Esophagus muscularis mucosa (tissue), 4 donors: ENCODE data around the gene BAK1.

Experiments
- CTCF ChIP-seq, 3 experiments: fragments of 200-600 bp in 2 of 3; fragments of 450-650 bp in 1 of 3; sonication (generic) in 2 of 3; IDR thresholded peaks; one replicate each; pipeline ENCODE4 v1.5.1; 2017 to 2019; ENCODE audit warnings: antibody characterized with exemption in 3 of 3, mild to moderate bottlenecking in 2 of 3, moderate library complexity in 1 of 3
- EP300 ChIP-seq: sonication (generic); formaldehyde crosslinking; IDR thresholded peaks from one replicate; pipeline ENCODE4 v1.6.1; 2017; ENCODE audit warnings: antibody characterized with exemption
- POLR2A ChIP-seq: fragments of 450-650 bp; IDR thresholded peaks from one replicate; pipeline ENCODE4 v1.6.1; 2017; ENCODE audit warnings: antibody characterized with exemption, moderate library complexity, mild to moderate bottlenecking, low read depth
- POLR2AphosphoS5 ChIP-seq, 2 donors: sonication (generic); formaldehyde crosslinking; IDR thresholded peaks; one replicate each; pipeline ENCODE4 v1.6.1; 2017; ENCODE audit warnings: antibody characterized with exemption in 2 of 2

- no peak for TF ChIP-seq CTCF (IDR thresholded peaks at IDR 0.05)
- no peak for TF ChIP-seq POLR2A
- TF ChIP-seq POLR2AphosphoS5 (IDR thresholded peaks at IDR 0.05): no peak
- TF ChIP-seq EP300: no peak
Measured at GRCh38 chr6:33540768-33541167, 39.3 kb downstream of the BAK1 start.
